ENCODE measurements around the gene ITIH1.
"Not testable (repeated sequence)": the region's sequence is repeated elsewhere in the genome, so short reads cannot be mapped to it uniquely, and the experiment has no call there.

ITIH1 gene, protein sequence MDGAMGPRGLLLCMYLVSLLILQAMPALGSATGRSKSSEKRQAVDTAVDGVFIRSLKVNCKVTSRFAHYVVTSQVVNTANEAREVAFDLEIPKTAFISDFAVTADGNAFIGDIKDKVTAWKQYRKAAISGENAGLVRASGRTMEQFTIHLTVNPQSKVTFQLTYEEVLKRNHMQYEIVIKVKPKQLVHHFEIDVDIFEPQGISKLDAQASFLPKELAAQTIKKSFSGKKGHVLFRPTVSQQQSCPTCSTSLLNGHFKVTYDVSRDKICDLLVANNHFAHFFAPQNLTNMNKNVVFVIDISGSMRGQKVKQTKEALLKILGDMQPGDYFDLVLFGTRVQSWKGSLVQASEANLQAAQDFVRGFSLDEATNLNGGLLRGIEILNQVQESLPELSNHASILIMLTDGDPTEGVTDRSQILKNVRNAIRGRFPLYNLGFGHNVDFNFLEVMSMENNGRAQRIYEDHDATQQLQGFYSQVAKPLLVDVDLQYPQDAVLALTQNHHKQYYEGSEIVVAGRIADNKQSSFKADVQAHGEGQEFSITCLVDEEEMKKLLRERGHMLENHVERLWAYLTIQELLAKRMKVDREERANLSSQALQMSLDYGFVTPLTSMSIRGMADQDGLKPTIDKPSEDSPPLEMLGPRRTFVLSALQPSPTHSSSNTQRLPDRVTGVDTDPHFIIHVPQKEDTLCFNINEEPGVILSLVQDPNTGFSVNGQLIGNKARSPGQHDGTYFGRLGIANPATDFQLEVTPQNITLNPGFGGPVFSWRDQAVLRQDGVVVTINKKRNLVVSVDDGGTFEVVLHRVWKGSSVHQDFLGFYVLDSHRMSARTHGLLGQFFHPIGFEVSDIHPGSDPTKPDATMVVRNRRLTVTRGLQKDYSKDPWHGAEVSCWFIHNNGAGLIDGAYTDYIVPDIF

GRCh38 chr3:52777127-52777958 lies at the start of gene ITIH1:
ITIH1 (plus strand) TSS chr3:52777599; CDS start chr3:52777616, 17 bp downstream.
- in situ Hi-C loops (cut with MboI; ENCODE audit: low sequenced_read_pairs, unreplicated experiment) = no loop called here
- TF ChIP-seq, protein P1, sequence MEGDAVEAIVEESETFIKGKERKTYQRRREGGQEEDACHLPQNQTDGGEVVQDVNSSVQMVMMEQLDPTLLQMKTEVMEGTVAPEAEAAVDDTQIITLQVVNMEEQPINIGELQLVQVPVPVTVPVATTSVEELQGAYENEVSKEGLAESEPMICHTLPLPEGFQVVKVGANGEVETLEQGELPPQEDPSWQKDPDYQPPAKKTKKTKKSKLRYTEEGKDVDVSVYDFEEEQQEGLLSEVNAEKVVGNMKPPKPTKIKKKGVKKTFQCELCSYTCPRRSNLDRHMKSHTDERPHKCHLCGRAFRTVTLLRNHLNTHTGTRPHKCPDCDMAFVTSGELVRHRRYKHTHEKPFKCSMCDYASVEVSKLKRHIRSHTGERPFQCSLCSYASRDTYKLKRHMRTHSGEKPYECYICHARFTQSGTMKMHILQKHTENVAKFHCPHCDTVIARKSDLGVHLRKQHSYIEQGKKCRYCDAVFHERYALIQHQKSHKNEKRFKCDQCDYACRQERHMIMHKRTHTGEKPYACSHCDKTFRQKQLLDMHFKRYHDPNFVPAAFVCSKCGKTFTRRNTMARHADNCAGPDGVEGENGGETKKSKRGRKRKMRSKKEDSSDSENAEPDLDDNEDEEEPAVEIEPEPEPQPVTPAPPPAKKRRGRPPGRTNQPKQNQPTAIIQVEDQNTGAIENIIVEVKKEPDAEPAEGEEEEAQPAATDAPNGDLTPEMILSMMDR (IDR thresholded peaks at IDR 0.05; ENCODE audit: borderline replicate concordance, control extremely low read depth, extremely low read depth, insufficient read depth, missing control alignments) = no peak
- no peak for DNase-seq (ENCODE audit: low spot score)

DNA sequence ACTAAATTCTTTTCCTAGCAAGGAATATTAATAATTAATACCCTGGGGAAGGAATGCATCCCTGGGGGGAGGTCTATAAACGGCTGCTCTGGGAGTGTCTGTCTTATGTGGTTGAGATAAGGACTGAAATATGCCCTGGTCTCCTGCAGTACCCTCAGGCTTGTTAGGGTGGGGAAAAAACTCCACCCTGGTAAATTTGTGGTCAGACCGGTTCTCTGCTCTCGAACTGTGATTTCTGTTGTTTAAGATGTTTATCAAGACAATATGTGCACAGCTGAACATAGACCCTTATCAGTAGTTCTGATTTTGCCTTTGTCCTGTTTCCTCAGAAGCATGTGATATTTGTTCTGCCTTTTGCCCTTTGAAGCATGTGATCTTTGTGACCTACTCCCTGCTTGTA lies 48.6 kb upstream of the ITIH1 start:
- in situ Hi-C loops (cut with MboI; ENCODE audit: low sequenced_read_pairs, unreplicated experiment) = loop anchor here (25.0 kb wide), 1 partner anchor 334 kb away; no protein-coding TSS in a partner anchor
- not testable (repeated sequence) for DNase-seq (ENCODE audit: low spot score)

DNA sequence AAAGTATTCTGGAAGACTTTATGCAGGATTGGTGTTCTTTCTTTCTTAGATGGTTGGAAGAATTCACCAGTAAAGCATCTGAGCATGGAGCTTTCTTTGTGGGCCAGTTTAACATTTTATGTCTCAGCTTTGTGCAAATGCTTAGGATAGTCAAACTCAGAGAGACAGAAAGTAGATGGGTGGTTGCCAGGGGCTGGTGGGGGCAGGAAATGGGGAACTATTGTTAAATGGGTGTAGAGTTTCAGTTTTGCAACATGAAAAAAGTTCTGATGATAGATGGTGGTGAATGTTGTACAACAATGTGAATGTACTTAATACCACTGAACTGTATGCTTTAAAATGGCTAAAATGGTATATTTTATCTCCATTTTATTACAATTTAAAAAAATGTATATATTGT lies 46.7 kb upstream of the ITIH1 start:
- no peak for DNase-seq (ENCODE audit: low spot score)
- in situ Hi-C loops (cut with MboI; ENCODE audit: low sequenced_read_pairs, unreplicated experiment) = loop anchor here (25.0 kb wide), 1 partner anchor 332 kb away; no protein-coding TSS in a partner anchor
- TF ChIP-seq, protein P1 (IDR thresholded peaks at IDR 0.05; ENCODE audit: borderline replicate concordance, control extremely low read depth, extremely low read depth, insufficient read depth, missing control alignments) = no peak

GRCh38 chr3:52731590-52731989 lies 45.8 kb upstream of the ITIH1 start:
- no peak for DNase-seq (ENCODE audit: low spot score)
- TF ChIP-seq, protein P1 (IDR thresholded peaks at IDR 0.05; ENCODE audit: borderline replicate concordance, control extremely low read depth, extremely low read depth, insufficient read depth, missing control alignments) = no peak
- in situ Hi-C loops (cut with MboI; ENCODE audit: low sequenced_read_pairs, unreplicated experiment) = loop anchor here (25.0 kb wide), 1 partner anchor 331 kb away; no protein-coding TSS in a partner anchor

GRCh38 chr3:52733256-52733891 lies 44.0 kb upstream of the ITIH1 start:
- TF ChIP-seq, protein P1 (IDR thresholded peaks at IDR 0.05; ENCODE audit: borderline replicate concordance, control extremely low read depth, extremely low read depth, insufficient read depth, missing control alignments) = no peak
- no peak for DNase-seq (ENCODE audit: low spot score)
- in situ Hi-C loops (cut with MboI; ENCODE audit: low sequenced_read_pairs, unreplicated experiment) = loop anchor here (25.0 kb wide), 1 partner anchor 329 kb away; no protein-coding TSS in a partner anchor

DNA sequence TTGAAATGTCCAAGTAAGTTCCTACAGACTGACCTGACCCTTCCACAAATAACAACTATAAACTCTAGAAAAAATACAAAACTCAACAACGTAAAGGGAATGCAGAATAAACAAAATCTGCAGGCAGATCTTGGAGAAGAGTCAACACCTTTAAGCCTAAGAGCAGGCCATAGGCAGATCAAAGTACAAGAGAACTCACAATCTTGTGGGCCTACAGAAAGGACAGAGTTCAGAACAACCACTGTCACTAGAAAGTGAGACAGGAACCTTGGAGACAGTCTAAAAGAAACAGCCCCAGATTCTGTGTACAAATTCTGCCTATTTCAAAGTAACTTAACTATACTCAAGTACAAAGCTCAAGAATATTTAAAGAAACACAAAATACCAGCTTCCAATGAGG lies 37.7 kb upstream of the ITIH1 start:
- TF ChIP-seq, protein P1 (IDR thresholded peaks at IDR 0.05; ENCODE audit: borderline replicate concordance, control extremely low read depth, extremely low read depth, insufficient read depth, missing control alignments) = no peak
- in situ Hi-C loops (cut with MboI; ENCODE audit: low sequenced_read_pairs, unreplicated experiment) = loop anchor here (25.0 kb wide), 1 partner anchor 323 kb away; no protein-coding TSS in a partner anchor
- DNase-seq (ENCODE audit: low spot score) = no peak
